ENCODE measurements around the gene PAX3. TPM values are rescaled to one million over a fixed set of nuclear protein-coding genes. Genes with fewer than 3 reads are reported as not detected.

PAX3 gene
- total and polyA plus RNA-seq, 2 of the 13 experiments (the other 11 are each of a cell fraction or from before 2014, with no cell fraction given) = 0.07 TPM; not detected in 1

GRCh38 chr2:222330910-222331309 is 32.1 kb upstream of the PAX3 start (continued):
- no peak for TF ChIP-seq ZBTB40 (IDR thresholded peaks at IDR 0.05)
- TF ChIP-seq ZBTB40 (CRISPR knock-in tag; IDR thresholded peaks at IDR 0.05) = no peak
- no peak for TF ChIP-seq GTF3A (CRISPR knock-in tag; conservative IDR thresholded peaks at IDR 0.05)

- Histone ChIP-seq H3K9ac (ENCODE audit: insufficient read depth, low read depth, low read length) (no peak overlapping the region), H3K4me3 (replicated peaks in 1 of 3; ENCODE audit: insufficient read depth in 1 of 3, low read depth in 2 of 3, low read length in 3 of 3) (no peak overlapping the region), H4K20me1 (ENCODE audit: insufficient read depth, low read length) (no peaks in the 10 kb centered on the region; the same call in 1 of the 2 replicates), H3K9me3 (ENCODE audit: low read length) (no peaks in the 10 kb centered on the region), H3K27me3 (ENCODE audit: control insufficient read depth in 1 of 2, insufficient read depth in 2 of 2, low read length in 2 of 2) (peaks cover 12 to 33% of the 10 kb centered on the region in 2 experiments), H3K27ac (ENCODE audit: extremely low read length, insufficient read depth, low read length) (no peak overlapping the region), H3K79me2 (ENCODE audit: insufficient read depth, low read length) (no peaks in the 10 kb centered on the region), H2AFZ (ENCODE audit: low read length) (no peak overlapping the region), H3K4me2 (ENCODE audit: low read depth, low read length) (no peak overlapping the region), H3K36me3 (replicated peaks in 1 of 2; ENCODE audit: control insufficient read depth in 1 of 2, insufficient read depth in 2 of 2, low read length in 2 of 2) (no peaks in the 10 kb centered on the region), H3K4me1 (ENCODE audit: insufficient read depth, low read length) (peaks cover 15% of the 10 kb centered on the region)
- ChIA-PET POLR2A (no interaction called here), CTCF (ENCODE audit: low intra/inter-chr PET ratio, low total read pairs) (no interaction called here)
- TF ChIP-seq IKZF4 (CRISPR knock-in tag; IDR thresholded peaks at IDR 0.05; ENCODE audit: borderline replicate concordance, low read depth, not compliant biosample characterization) = no peak
- no peak for TF ChIP-seq USF2 (IDR thresholded peaks at IDR 0.05; ENCODE audit: low read depth, low read length)
- no peak for TF ChIP-seq USF2 (CRISPR knock-in tag; IDR thresholded peaks at IDR 0.05; ENCODE audit: borderline replicate concordance)
- no peak for TF ChIP-seq ZNF788 (CRISPR knock-in tag; IDR thresholded peaks at IDR 0.05; ENCODE audit: borderline replicate concordance)
- TF ChIP-seq ZBTB46 (CRISPR knock-in tag; IDR thresholded peaks at IDR 0.05; ENCODE audit: borderline replicate concordance) = no peak
- TF ChIP-seq HNRNPUL1 (IDR thresholded peaks at IDR 0.05; ENCODE audit: low read depth, low read length) = no peak
- BruUV-seq (replicated peaks) = no TSS peak
- in situ Hi-C loops (cut with HindIII; ENCODE audit: extremely low pct_ligation_motif_present, low pct_unique_long_range_greater_than_20kb) (no loop called here), intact Hi-C loops (cut with micrococcal nuclease; ENCODE audit: unreplicated experiment) (no loop called here)
- FAIRE-seq (no peak), ATAC-seq (no peak), DNase-seq (ENCODE audit: low spot score) (no peak)
Observed at GRCh38 chr2:222322236-222322635, 23.4 kb upstream of the PAX3 start.
